GM12873 (cell line): Measurements from ENCODE around the gene RTN4R.
A peak's percentile ranks its signal among the peaks of the same experiment; 100 is the strongest.

Experiments
- CTCF ChIP-seq: IDR thresholded peaks from 2 replicates; pipeline ENCODE4 v1.5.1; 2012; ENCODE audit warnings: low read depth, mild to moderate bottlenecking, moderate library complexity, low read length, control low read depth; ENCODE audit not compliant: insufficient read depth; ENCODE audit errors: missing control alignments

Gene RTN4R

GRCh38 chr22:20260071-20260765 lies 7.9 kb downstream of the RTN4R start:
- TF ChIP-seq CTCF = no peak

GRCh38 chr22:20259327-20259688 lies 8.8 kb downstream of the RTN4R start:
- TF ChIP-seq CTCF = no peak

- TF ChIP-seq CTCF = peak; percentile 71
Measured at GRCh38 chr22:20258584-20259326, 9.4 kb downstream of the RTN4R start.

GRCh38 chr22:20258021-20258299 lies 10.2 kb downstream of the RTN4R start:
- no peak for TF ChIP-seq CTCF

- no peak for TF ChIP-seq CTCF
Measured at GRCh38 chr22:20257212-20258020, 10.7 kb downstream of the RTN4R start.

- TF ChIP-seq CTCF = no peak
Measured at GRCh38 chr22:20256551-20257211, 11.4 kb downstream of the RTN4R start.

GRCh38 chr22:20256027-20256426 lies 12.1 kb downstream of the RTN4R start:
- no peak for TF ChIP-seq CTCF
